HEK293 (cell line): ENCODE measurements around the gene UBE2M.
A peak's percentile ranks its signal among the peaks of the same experiment; 100 is the strongest.

ENCODE experiments used
- BCL11A ChIP-seq: fragments of 450-650 bp; formaldehyde crosslinking; IDR thresholded peaks from 2 replicates; pipeline ENCODE4 v1.5.1; 2016; ENCODE audit warnings: low read depth, missing biosample characterization, missing genetic modification characterization
- HIC1 ChIP-seq: fragments of 450-650 bp; formaldehyde crosslinking; IDR thresholded peaks from 2 replicates; pipeline ENCODE4 v1.5.1; 2016; ENCODE audit warnings: missing biosample characterization, missing genetic modification characterization
- INSM2 ChIP-seq: fragments of 450-650 bp; formaldehyde crosslinking; IDR thresholded peaks from 2 replicates; pipeline ENCODE4 v1.5.1; 2016; ENCODE audit warnings: missing biosample characterization, missing genetic modification characterization
- MYNN ChIP-seq: fragments of 450-650 bp; formaldehyde crosslinking; IDR thresholded peaks from 2 replicates; pipeline ENCODE4 v1.5.1; 2016; ENCODE audit warnings: missing biosample characterization, missing genetic modification characterization, borderline replicate concordance
- REPIN1 ChIP-seq: fragments of 450-650 bp; formaldehyde crosslinking; IDR thresholded peaks from 2 replicates; pipeline ENCODE4 v1.5.1; 2017; ENCODE audit warnings: missing biosample characterization, missing genetic modification characterization, low read depth
- SP2 ChIP-seq: fragments of 450-650 bp; formaldehyde crosslinking; IDR thresholded peaks from 2 replicates; pipeline ENCODE4 v1.5.1; 2016; ENCODE audit warnings: missing biosample characterization, missing genetic modification characterization
- SP3 ChIP-seq: fragments of 450-650 bp; formaldehyde crosslinking; IDR thresholded peaks from 2 replicates; pipeline ENCODE4 v1.5.1; 2016; ENCODE audit warnings: missing biosample characterization, missing genetic modification characterization
- TSHZ1 ChIP-seq: fragments of 450-650 bp; formaldehyde crosslinking; IDR thresholded peaks from 2 replicates; pipeline ENCODE4 v1.5.1; 2016; ENCODE audit warnings: missing biosample characterization, missing genetic modification characterization, borderline replicate concordance
- WT1 ChIP-seq: fragments of 450-650 bp; formaldehyde crosslinking; IDR thresholded peaks from 2 replicates; pipeline ENCODE4 v1.5.1; 2016; ENCODE audit warnings: missing biosample characterization, missing genetic modification characterization
- YY2 ChIP-seq: fragments of 450-650 bp; formaldehyde crosslinking; IDR thresholded peaks from 2 replicates; pipeline ENCODE4 v1.5.1; 2016; ENCODE audit warnings: missing biosample characterization, missing genetic modification characterization
- ZBTB44 ChIP-seq: fragments of 450-650 bp; IDR thresholded peaks from 2 replicates; pipeline ENCODE4 v1.5.1; 2018; ENCODE audit warnings: missing biosample characterization, mild to moderate bottlenecking, missing genetic modification characterization
- ZIC2 ChIP-seq: fragments of 450-650 bp; formaldehyde crosslinking; IDR thresholded peaks from 2 replicates; pipeline ENCODE4 v1.5.1; 2016; ENCODE audit warnings: missing biosample characterization, missing genetic modification characterization
- ZNF10 ChIP-seq: fragments of 450-650 bp; formaldehyde crosslinking; IDR thresholded peaks from 2 replicates; pipeline ENCODE4 v1.5.1; 2017; ENCODE audit warnings: missing biosample characterization, missing genetic modification characterization
- ZNF133 ChIP-seq: fragments of 450-650 bp; formaldehyde crosslinking; IDR thresholded peaks from 2 replicates; pipeline ENCODE4 v1.5.1; 2016; ENCODE audit warnings: missing biosample characterization, missing genetic modification characterization
- ZNF2 ChIP-seq: fragments of 450-650 bp; formaldehyde crosslinking; IDR thresholded peaks from 2 replicates; pipeline ENCODE4 v1.5.1; 2016; ENCODE audit warnings: missing biosample characterization, missing genetic modification characterization
- ZNF202 ChIP-seq: fragments of 450-650 bp; formaldehyde crosslinking; IDR thresholded peaks from 2 replicates; pipeline ENCODE4 v1.5.1; 2016; ENCODE audit warnings: missing biosample characterization, missing genetic modification characterization, borderline replicate concordance
- ZNF221 ChIP-seq: fragments of 450-650 bp; formaldehyde crosslinking; IDR thresholded peaks from 2 replicates; pipeline ENCODE4 v1.5.1; 2017; ENCODE audit warnings: missing biosample characterization, missing genetic modification characterization, borderline replicate concordance
- ZNF280C ChIP-seq: fragments of 450-650 bp; formaldehyde crosslinking; IDR thresholded peaks from 2 replicates; pipeline ENCODE4 v1.5.1; 2016; ENCODE audit warnings: missing biosample characterization, missing genetic modification characterization
- ZNF311 ChIP-seq: fragments of 450-650 bp; formaldehyde crosslinking; IDR thresholded peaks from 2 replicates; pipeline ENCODE4 v1.5.1; 2017; ENCODE audit warnings: missing biosample characterization, missing genetic modification characterization, borderline replicate concordance
- ZNF335 ChIP-seq: fragments of 450-650 bp; formaldehyde crosslinking; conservative IDR thresholded peaks from 2 replicates; pipeline ENCODE4 v1.5.1; 2016; ENCODE audit warnings: missing biosample characterization, missing genetic modification characterization
- ZNF398 ChIP-seq: fragments of 450-650 bp; formaldehyde crosslinking; IDR thresholded peaks from 2 replicates; pipeline ENCODE4 v1.5.1; 2017; ENCODE audit warnings: missing biosample characterization, missing genetic modification characterization
- ZNF560 ChIP-seq: fragments of 450-650 bp; formaldehyde crosslinking; IDR thresholded peaks from 2 replicates; pipeline ENCODE4 v1.5.1; 2017; ENCODE audit warnings: missing biosample characterization, missing genetic modification characterization, borderline replicate concordance
- ZNF580 ChIP-seq: fragments of 450-650 bp; formaldehyde crosslinking; IDR thresholded peaks from 2 replicates; pipeline ENCODE4 v1.5.1; 2016; ENCODE audit warnings: missing biosample characterization, missing genetic modification characterization
- ZNF660 ChIP-seq: fragments of 450-650 bp; IDR thresholded peaks from 2 replicates; pipeline ENCODE4 v1.5.1; 2018; ENCODE audit warnings: missing biosample characterization, mild to moderate bottlenecking, missing genetic modification characterization
- ZNF707 ChIP-seq: fragments of 450-650 bp; formaldehyde crosslinking; IDR thresholded peaks from 2 replicates; pipeline ENCODE4 v1.5.1; 2016; ENCODE audit warnings: missing biosample characterization, missing genetic modification characterization

UBE2M gene

GRCh38 chr19:58572818-58573657, 14.6 kb upstream of the UBE2M start, which contains the start of gene MZF1 (continued):
- TF ChIP-seq HIC1 (tag by site-specific recombination): peak; percentile 52; the same call in 1 of the 2 replicates
- TF ChIP-seq ZNF335 (tag by site-specific recombination): peak; percentile 100
- peak; percentile 88 for TF ChIP-seq INSM2 (tag by site-specific recombination)
- no peak for TF ChIP-seq ZNF280C (tag by site-specific recombination)
- TF ChIP-seq ZNF560 (tag by site-specific recombination): no peak
- no peak for TF ChIP-seq ZBTB44 (tag by site-specific recombination)
- TF ChIP-seq ZNF2 (tag by site-specific recombination): peak; percentile 89
- TF ChIP-seq YY2 (tag by site-specific recombination): peak; percentile 67; the same call in 1 of the 2 replicates
- peak; percentile 59; the same call in 1 of the 2 replicates for TF ChIP-seq WT1 (tag by site-specific recombination)
- TF ChIP-seq SP3 (tag by site-specific recombination): peak; percentile 94
- 0 out of 2 replicates have a peak, but pooled peaks have one; percentile 11 for TF ChIP-seq ZNF660 (tag by site-specific recombination)
- TF ChIP-seq ZNF221 (tag by site-specific recombination): no peak
- peak; percentile 83 for TF ChIP-seq SP2
- TF ChIP-seq ZNF707 (tag by site-specific recombination): no peak
- peak; percentile 76; the same call in 1 of the 2 replicates for TF ChIP-seq ZNF10 (tag by site-specific recombination)
- no peak for TF ChIP-seq ZNF311
- TF ChIP-seq TSHZ1 (tag by site-specific recombination): no peak
- TF ChIP-seq ZNF398 (tag by site-specific recombination): peak; percentile 90
- TF ChIP-seq ZIC2 (tag by site-specific recombination): peak; percentile 86
- TF ChIP-seq ZNF580 (tag by site-specific recombination): peak; percentile 73
- no peak for TF ChIP-seq BCL11A
- TF ChIP-seq ZNF202 (tag by site-specific recombination): no peak
- no peak for TF ChIP-seq REPIN1
- TF ChIP-seq ZNF133: no peak; the same call in 1 of the 2 replicates
- no peak; the same call in none of the 2 replicates for TF ChIP-seq MYNN
